ENCODE data around the gene VAMP8.

- TF ChIP-seq EZH2phosphoT487 (IDR thresholded peaks at IDR 0.05; ENCODE audit: insufficient read depth, low read depth) (no peak), EZH2 (IDR thresholded peaks at IDR 0.05; ENCODE audit: insufficient read depth, poor library complexity, severe bottlenecking) (no peak)
Measured at GRCh38 chr2:85601771-85602475, 24.5 kb downstream of the VAMP8 start.

Measured in GM23248 (cell line).